H1 (cell line): Measurements from ENCODE around the gene LMO2. TPM values are rescaled to one million over a fixed set of nuclear protein-coding genes. Genes with fewer than 3 reads are reported as not detected.

Experiments
- CTCF ChIA-PET: fragments of 300-600 bp; sonication (Branson Sonifier 250); formaldehyde crosslinking; loops from one replicate; lab custom pipeline; 2021; ENCODE audit not compliant: partially characterized antibody; lab: Charles Lee
- POLR2A ChIA-PET: fragments of 300-600 bp; sonication (Branson Sonifier 250); formaldehyde crosslinking; loops from one replicate; lab custom pipeline; 2021; ENCODE audit warnings: inconsistent platforms; ENCODE audit not compliant: partially characterized antibody; lab: Charles Lee
- DNase-seq, 2 experiments: peaks; one replicate each; pipeline versions ENCODE4 v3.0.0 to v3.0.0-alpha.2; 2010 to 2022; ENCODE audit warnings: low spot score in 2 of 2, low read depth in 1 of 2, mixed read lengths in 1 of 2
- FAIRE-seq: peaks from 2 replicates; lab custom pipeline; 2011; peaks lifted over from hg19 to GRCh38; lab: Jason Lieb, UNC
- H2AFZ ChIP-seq: 2 replicates; pipeline ENCODE4 v1.8.1; 2012; ENCODE audit warnings: low read length, inconsistent platforms
- H2AK5ac ChIP-seq: 2 replicates; pipeline ENCODE4 v1.6.1; 2013; ENCODE audit warnings: low read depth, low read length
- H2BK120ac ChIP-seq: replicated peaks from 2 replicates; pipeline ENCODE3; 2013; ENCODE audit warnings: low read depth, low read length, inconsistent platforms
- H2BK12ac ChIP-seq: 2 replicates; pipeline ENCODE4 v1.6.1; 2013; ENCODE audit warnings: low read depth, low read length
- H2BK15ac ChIP-seq: 2 replicates; pipeline ENCODE4 v1.6.1; 2013; ENCODE audit warnings: low read length
- H2BK20ac ChIP-seq: 2 replicates; pipeline ENCODE4 v1.6.1; 2013; ENCODE audit warnings: low read length
- H2BK5ac ChIP-seq: 2 replicates; pipeline ENCODE4 v1.6.1; 2013; ENCODE audit warnings: low read depth, low read length
- H3K14ac ChIP-seq: 2 replicates; pipeline ENCODE4 v1.6.1; 2013; ENCODE audit warnings: inconsistent platforms; ENCODE audit not compliant: insufficient read length
- H3K18ac ChIP-seq: 2 replicates; pipeline ENCODE4 v1.6.1; 2013; ENCODE audit warnings: low read length; ENCODE audit errors: extremely low read depth
- H3K23ac ChIP-seq: 2 replicates; pipeline ENCODE4 v1.6.1; 2013; ENCODE audit warnings: inconsistent platforms; ENCODE audit not compliant: insufficient read length
- H3K23me2 ChIP-seq: 2 replicates; pipeline ENCODE4 v1.6.1; 2013; ENCODE audit warnings: low read depth, low read length
- H3K27ac ChIP-seq: 2 replicates; pipeline ENCODE4 v1.6.1; 2011; ENCODE audit warnings: low read depth, low read length, inconsistent platforms
- H3K27me3 ChIP-seq, 4 experiments: replicated peaks in 1 of 4; 1 replicate in 1 of 4; 2 replicates in 3 of 4; pipeline versions ENCODE4 v1.6.1 to v1.8.1; 2011 to 2013; ENCODE audit warnings: low read length in 3 of 4, mild to moderate bottlenecking in 3 of 4, inconsistent platforms in 2 of 4, mixed read lengths in 2 of 4, moderate library complexity in 1 of 4; ENCODE audit not compliant: control insufficient read depth in 3 of 4, insufficient read depth in 3 of 4; ENCODE audit errors: extremely low read depth in 1 of 4
- H3K36me3 ChIP-seq, 4 experiments: 2 replicates each; pipeline versions ENCODE4 v1.6.1 to v1.8.1; 2011 to 2013; ENCODE audit warnings: mild to moderate bottlenecking in 4 of 4, low read length in 3 of 4, moderate library complexity in 2 of 4, control low read depth in 1 of 4, inconsistent platforms in 1 of 4; ENCODE audit not compliant: insufficient read depth in 4 of 4, control insufficient read depth in 2 of 4
- H3K4ac ChIP-seq: replicated peaks from 2 replicates; pipeline ENCODE3; 2013; ENCODE audit warnings: low read length, low read depth, mixed read lengths, inconsistent platforms; ENCODE audit not compliant: insufficient read length
- H3K4me1 ChIP-seq, 4 experiments: replicated peaks in 1 of 4; 1 replicate in 1 of 4; 2 replicates in 3 of 4; pipeline versions ENCODE4 v1.6.1 to v1.8.1; 2011 to 2013; ENCODE audit warnings: low read length in 3 of 4, inconsistent platforms in 2 of 4, mixed read lengths in 1 of 4; ENCODE audit not compliant: insufficient read depth in 4 of 4, control insufficient read depth in 3 of 4
- H3K4me2 ChIP-seq, 2 experiments: 2 replicates each; pipeline versions ENCODE4 v1.6.1 to v1.8.1; 2011 to 2013; ENCODE audit warnings: low read depth in 2 of 2, low read length in 2 of 2, control low read depth in 1 of 2, inconsistent platforms in 1 of 2, mild to moderate bottlenecking in 1 of 2; ENCODE audit not compliant: insufficient read depth in 1 of 2
- H3K4me3 ChIP-seq, 4 experiments: fragments of 200-600, 300-600 bp in 1 of 4; sonication (generic), shearing (Covaris generic), sonication (Bioruptor Twin) in 1 of 4; 2 replicates each; pipeline versions ENCODE4 v1.5.1 to v1.8.1; 2011 to 2016; ENCODE audit warnings: low read length in 4 of 4, low read depth in 3 of 4, control low read depth in 2 of 4, inconsistent platforms in 2 of 4, mild to moderate bottlenecking in 2 of 4, mixed read lengths in 1 of 4, moderate library complexity in 1 of 4; ENCODE audit not compliant: insufficient read depth in 2 of 4; ENCODE audit errors: extremely low read depth in 1 of 4
- H3K56ac ChIP-seq: replicated peaks from 2 replicates; pipeline ENCODE3; 2013; ENCODE audit warnings: low read depth, mild to moderate bottlenecking, mixed read lengths, low read length, inconsistent platforms; ENCODE audit not compliant: insufficient read length
- H3K79me1 ChIP-seq: 2 replicates; pipeline ENCODE4 v1.6.1; 2013; ENCODE audit warnings: low read depth, low read length, control low read depth
- H3K79me2 ChIP-seq, 2 experiments: 2 replicates each; pipeline versions ENCODE4 v1.6.1 to v1.8.1; 2012 to 2013; ENCODE audit warnings: low read length in 2 of 2, mild to moderate bottlenecking in 2 of 2, inconsistent platforms in 1 of 2; ENCODE audit not compliant: insufficient read depth in 2 of 2, control insufficient read depth in 1 of 2
- H3K9ac ChIP-seq, 4 experiments: replicated peaks in 1 of 4; 1 replicate in 1 of 4; 2 replicates in 3 of 4; pipeline versions ENCODE4 v1.6.1 to v1.8.1; 2011 to 2013; ENCODE audit warnings: low read depth in 3 of 4, low read length in 3 of 4, control low read depth in 2 of 4, mild to moderate bottlenecking in 2 of 4, moderate library complexity in 2 of 4, inconsistent platforms in 1 of 4; ENCODE audit errors: extremely low read depth in 1 of 4
- H3K9me3 ChIP-seq, 2 experiments: 2 replicates each; pipeline versions ENCODE4 v1.6.1 to v1.8.1; 2012 to 2013; ENCODE audit warnings: mild to moderate bottlenecking in 2 of 2, moderate library complexity in 2 of 2, control low read depth in 1 of 2, inconsistent platforms in 1 of 2, low read depth in 1 of 2, low read length in 1 of 2, mixed read lengths in 1 of 2; ENCODE audit not compliant: insufficient read depth in 2 of 2
- H4K20me1 ChIP-seq, 2 experiments: replicated peaks in 1 of 2; 2 replicates each; pipeline versions ENCODE3 to v1.8.1; 2011 to 2013; ENCODE audit warnings: inconsistent platforms in 2 of 2, low read length in 2 of 2, mild to moderate bottlenecking in 1 of 2; ENCODE audit not compliant: insufficient read depth in 2 of 2, control insufficient read depth in 1 of 2
- H4K5ac ChIP-seq: 2 replicates; pipeline ENCODE4 v1.6.1; 2013; ENCODE audit warnings: low read length, low read depth, mixed read lengths, inconsistent platforms; ENCODE audit not compliant: insufficient read length
- H4K8ac ChIP-seq: 2 replicates; pipeline ENCODE4 v1.8.0; 2013; ENCODE audit warnings: mild to moderate bottlenecking, moderate library complexity, low read length, inconsistent platforms; ENCODE audit not compliant: insufficient read depth; ENCODE audit errors: extremely low read depth
- H4K91ac ChIP-seq: replicated peaks from 2 replicates; pipeline ENCODE3; 2013; ENCODE audit warnings: low read length, mixed read lengths, inconsistent platforms; ENCODE audit not compliant: insufficient read length
- CTCF ChIP-seq, 3 experiments: IDR thresholded peaks; 1 replicate in 2 of 3; 2 replicates in 1 of 3; pipeline versions ENCODE4 v1.5.1 to v1.6.1; 2011; ENCODE audit warnings: low read length in 3 of 3, mild to moderate bottlenecking in 3 of 3, inconsistent platforms in 2 of 3, low read depth in 1 of 3, moderate library complexity in 1 of 3; ENCODE audit not compliant: insufficient read depth in 1 of 3; ENCODE audit errors: control extremely low read depth in 1 of 3
- JUND ChIP-seq: IDR thresholded peaks from 2 replicates; pipeline ENCODE4 v1.6.1; 2011; ENCODE audit warnings: mild to moderate bottlenecking, improper control_type of control experiment, low read length
- KDM5A ChIP-seq: fragments of 200-600 bp; IDR thresholded peaks from 2 replicates; pipeline ENCODE4 v1.7.1; 2012; ENCODE audit warnings: mild to moderate bottlenecking, low read length, inconsistent platforms, mixed read lengths
- WGBS, 2 experiments: shearing (Covaris generic) in 1 of 2; methylation state at CpG; one replicate each; pipeline versions ENCODE4 v1.1.6 to v1.1.7; 2013 to 2015; ENCODE audit warnings: low lambda C conversion rate in 2 of 2, mixed read lengths in 2 of 2, inconsistent platforms in 1 of 2, low coverage in 1 of 2, missing lambda C conversion rate in 1 of 2; ENCODE audit not compliant: insufficient replicate concordance in 2 of 2, insufficient coverage in 1 of 2, insufficient read length in 1 of 2; ENCODE audit errors: extremely low coverage in 1 of 2, missing lambda C conversion rate in 1 of 2; 5-methylcytosine and 5-hydroxymethylcytosine counted together
- polyA plus RNA-seq, 7 experiments: library from polyadenylated mRNA; depleted of rRNA in 3 of 7; stranded (reverse) in 5 of 7; unstranded in 2 of 7; fragments of >200 nt in 5 of 7; fragments of 200-250 nt in 2 of 7; gene quantifications; 1 replicate in 5 of 7; 2 replicates in 1 of 7; 4 replicates in 1 of 7; pipeline versions ENCODE4 v1.2.1 to v1.2.3, GENCODE V29; 2011 to 2013; ENCODE audit warnings: missing spikeins in 2 of 7, mixed read lengths in 2 of 7
- total RNA-seq: library from RNA; stranded (reverse); fragmentation: NEBNext Ultra II Directional; extraction: Animal tissue kit (Norgen Biotek cat#: 25700); gene quantifications from 2 replicates; pipeline ENCODE4 v1.2.1, GENCODE V29; 2021

LMO2 gene
- total and polyA plus RNA-seq, 2 of the 8 experiments (the other 6 are each of a cell fraction or from before 2014, with no cell fraction given), result 1.6 to 2.7 TPM

GRCh38 chr11:33889296-33889695 is 2.6 kb downstream of the LMO2 start:
- Histone ChIP-seq H2BK15ac (no peak overlapping the region), H4K5ac (no peak overlapping the region), H3K9me3 (no peaks in the 10 kb centered on the region), H3K4me1 (peaks cover 0 to 7% (median 3%) of the 10 kb centered on the region in 4 experiments; a peak in 3 of 7 replicates), H3K79me1 (no peaks in the 10 kb centered on the region), H3K36me3 (no peaks in the 10 kb centered on the region), H2BK5ac (no peak overlapping the region), H3K9ac (no peak overlapping the region), H3K4me2 (no peak overlapping the region), H3K27me3 (no peaks in the 10 kb centered on the region), H2BK120ac (no peak overlapping the region), H3K18ac (no peak overlapping the region), H3K4me3 (no peak overlapping the region), H3K4ac (no peak overlapping the region), H3K23ac (no peak overlapping the region), H3K14ac (no peak overlapping the region), H4K8ac (no peak overlapping the region), H3K56ac (no peak overlapping the region), H2BK12ac (no peak overlapping the region), H3K79me2 (no peaks in the 10 kb centered on the region), H2AFZ (no peak overlapping the region), H4K91ac (no peak overlapping the region), H2BK20ac (no peak overlapping the region), H3K27ac (no peak overlapping the region), H4K20me1 (no peaks in the 10 kb centered on the region), H2AK5ac (no peak overlapping the region), H3K23me2 (no peaks in the 10 kb centered on the region)
- ChIA-PET POLR2A (no interaction called here), CTCF (interaction anchor here (0.8 to 1.7 kb wide), 4 partner anchors 11 to 108 kb away, joined by 3 to 4 read pairs (median 4); no protein-coding TSS in a partner anchor)
- TF ChIP-seq CTCF (IDR thresholded peaks at IDR 0.05; ENCODE audit: control extremely low read depth in 1 of 3, insufficient read depth in 1 of 3, low read depth in 1 of 3, low read length in 3 of 3), result no peak
- no peak for TF ChIP-seq JUND
- TF ChIP-seq KDM5A, result no peak
- no peak for DNase-seq
- no peak for FAIRE-seq
- WGBS, 2 experiments, result 92% methylated on average over 6 of the region's 6 CpGs; no CpG with 5 or more reads in 1 of the 2 experiments
